IMR-90 (cell line): ENCODE measurements around the gene SLC2A6. TPM values are rescaled to one million over a fixed set of nuclear protein-coding genes. Genes with fewer than 3 reads are reported as not detected.

Source experiments
- ATAC-seq: fragments of 200-7000 bp; cut with Tn5 transposase; 2 replicates; pipeline ENCODE4 v1.9.1; 2020; ENCODE audit warnings: low read depth, mild to moderate bottlenecking, moderate library complexity
- BruUV-seq: library from RNA; stranded (reverse); fragments of 400-500 nt; replicated peaks from 2 replicates; lab custom pipeline; 2021; lab: Mats Ljungman, UMichigan
- CTCF ChIA-PET: fragments of 300-600 bp; formaldehyde crosslinking; extraction: SDS; loops from one replicate; lab custom pipeline; 2021; ENCODE audit warnings: antibody characterized with exemption; lab: Yijun Ruan, JAX
- POLR2A ChIA-PET: fragments of 300-600 bp; sonication (Branson Sonifier 250); formaldehyde crosslinking; loops from one replicate; lab custom pipeline; 2022; ENCODE audit warnings: antibody characterized with exemption; ENCODE audit not compliant: unreplicated experiment; lab: Charles Lee
- DNase-seq: peaks from one replicate; pipeline ENCODE4 v3.0.0; 2013
- H2AFZ ChIP-seq: replicated peaks from 2 replicates; pipeline ENCODE3; 2013; ENCODE audit warnings: low read length, mild to moderate bottlenecking; ENCODE audit not compliant: poor library complexity
- H2AK5ac ChIP-seq: 2 replicates; pipeline ENCODE4 v1.6.1; 2013; ENCODE audit warnings: low read depth, low read length, inconsistent platforms
- H2AK9ac ChIP-seq: replicated peaks from 2 replicates; pipeline ENCODE3; 2013; ENCODE audit warnings: mild to moderate bottlenecking, low read depth, low read length, moderate library complexity; ENCODE audit not compliant: poor library complexity
- H2BK120ac ChIP-seq: 2 replicates; pipeline ENCODE4 v1.6.1; 2013; ENCODE audit warnings: low read depth, low read length, inconsistent platforms
- H2BK15ac ChIP-seq: 3 replicates; pipeline ENCODE4 v1.6.1; 2013; ENCODE audit warnings: low read depth, low read length, inconsistent platforms
- H2BK20ac ChIP-seq: 2 replicates; pipeline ENCODE4 v1.6.1; 2013; ENCODE audit warnings: low read depth, mild to moderate bottlenecking, inconsistent platforms, low read length, moderate library complexity
- H2BK5ac ChIP-seq: 2 replicates; pipeline ENCODE4 v1.6.1; 2013; ENCODE audit warnings: mild to moderate bottlenecking, low read depth, low read length, inconsistent platforms; ENCODE audit not compliant: poor library complexity, severe bottlenecking
- H3K14ac ChIP-seq: replicated peaks from 2 replicates; pipeline ENCODE4 v1.6.1; 2013; ENCODE audit warnings: low read depth, low read length, inconsistent platforms
- H3K18ac ChIP-seq: 2 replicates; pipeline ENCODE4 v1.6.1; 2013; ENCODE audit warnings: low read depth, low read length, control low read depth
- H3K23ac ChIP-seq: 2 replicates; pipeline ENCODE4 v1.6.1; 2013; ENCODE audit warnings: low read depth, low read length, inconsistent platforms
- H3K27ac ChIP-seq: 2 replicates; pipeline ENCODE4 v1.5.1; 2013; ENCODE audit warnings: mild to moderate bottlenecking, control low read depth, low read length; ENCODE audit not compliant: insufficient read depth
- H3K27me3 ChIP-seq: 2 replicates; pipeline ENCODE4 v1.6.1; 2013; ENCODE audit warnings: low read length; ENCODE audit not compliant: control insufficient read depth, insufficient read depth
- H3K36me3 ChIP-seq: 2 replicates; pipeline ENCODE4 v1.6.1; 2013; ENCODE audit warnings: low read length, mixed read lengths; ENCODE audit not compliant: control insufficient read depth, insufficient read depth
- H3K4ac ChIP-seq: 2 replicates; pipeline ENCODE4 v1.6.1; 2013; ENCODE audit warnings: low read depth, low read length, inconsistent platforms
- H3K4me1 ChIP-seq: 2 replicates; pipeline ENCODE4 v1.6.1; 2013; ENCODE audit warnings: low read length, mixed read lengths; ENCODE audit not compliant: control insufficient read depth, insufficient read depth
- H3K4me2 ChIP-seq: 2 replicates; pipeline ENCODE4 v1.6.1; 2013; ENCODE audit warnings: low read depth, mild to moderate bottlenecking, control low read depth, low read length, moderate library complexity
- H3K4me3 ChIP-seq: 2 replicates; pipeline ENCODE4 v1.5.1; 2013; ENCODE audit warnings: low read depth, mild to moderate bottlenecking, control low read depth, low read length, moderate library complexity; ENCODE audit not compliant: insufficient read depth
- H3K56ac ChIP-seq: 2 replicates; pipeline ENCODE4 v1.6.1; 2013; ENCODE audit warnings: low read length, inconsistent platforms; ENCODE audit not compliant: insufficient read depth; ENCODE audit errors: extremely low read depth
- H3K79me1 ChIP-seq, 2 experiments: 2 replicates each; pipeline ENCODE4 v1.6.1; 2013; ENCODE audit warnings: low read length in 2 of 2, inconsistent platforms in 1 of 2, low read depth in 1 of 2
- H3K9ac ChIP-seq: 2 replicates; pipeline ENCODE4 v1.6.1; 2013; ENCODE audit warnings: low read depth, low read length, control low read depth
- H3K9me1 ChIP-seq: 2 replicates; pipeline ENCODE4 v1.6.1; 2013; ENCODE audit warnings: low read length, inconsistent platforms; ENCODE audit not compliant: insufficient read depth
- H3K9me3 ChIP-seq: 2 replicates; pipeline ENCODE4 v1.6.1; 2013; ENCODE audit warnings: low read length; ENCODE audit not compliant: control insufficient read depth, insufficient read depth
- H4K20me1 ChIP-seq: 2 replicates; pipeline ENCODE4 v1.6.1; 2013; ENCODE audit warnings: low read length, inconsistent platforms; ENCODE audit not compliant: insufficient read depth
- H4K5ac ChIP-seq: 2 replicates; pipeline ENCODE4 v1.6.1; 2013; ENCODE audit warnings: mild to moderate bottlenecking, low read depth, low read length, control low read depth
- H4K8ac ChIP-seq, 2 experiments: 2 replicates each; pipeline ENCODE4 v1.6.1; 2013; ENCODE audit warnings: low read depth in 2 of 2, low read length in 2 of 2, control low read depth in 1 of 2, inconsistent platforms in 1 of 2
- H4K91ac ChIP-seq: 2 replicates; pipeline ENCODE4 v1.6.1; 2013; ENCODE audit warnings: low read depth, low read length, inconsistent platforms; ENCODE audit not compliant: insufficient read depth
- BHLHE40 ChIP-seq: fragments of 150-350 bp; IDR thresholded peaks from 2 replicates; pipeline ENCODE4 v1.6.1; 2016; ENCODE audit warnings: mild to moderate bottlenecking, low read depth, low read length
- CEBPB ChIP-seq: IDR thresholded peaks from 2 replicates; pipeline ENCODE4 v1.6.1; 2012; ENCODE audit warnings: low read depth, low read length, improper control_type of control experiment
- CHD1 ChIP-seq: IDR thresholded peaks from 2 replicates; pipeline ENCODE4 v1.6.1; 2012; ENCODE audit warnings: low read depth, low read length, improper control_type of control experiment
- CTCF ChIP-seq: conservative IDR thresholded peaks from 2 replicates; pipeline ENCODE4 v1.5.1; 2012; ENCODE audit warnings: mild to moderate bottlenecking, low read depth, low read length, improper control_type of control experiment
- ELK1 ChIP-seq: fragments of 150-350 bp; IDR thresholded peaks from 2 replicates; pipeline ENCODE4 v1.6.1; 2016; ENCODE audit warnings: low read depth, mild to moderate bottlenecking, low read length, moderate library complexity, borderline replicate concordance
- FOS ChIP-seq: fragments of 150-350 bp; IDR thresholded peaks from 2 replicates; pipeline ENCODE4 v1.6.1; 2016; ENCODE audit warnings: low read depth, low read length
- MAFK ChIP-seq: IDR thresholded peaks from 2 replicates; pipeline ENCODE4 v1.6.1; 2012; ENCODE audit warnings: low read depth, low read length, improper control_type of control experiment
- MAZ ChIP-seq: IDR thresholded peaks from 2 replicates; pipeline ENCODE4 v1.6.1; 2012; ENCODE audit warnings: low read depth, mild to moderate bottlenecking, low read length, improper control_type of control experiment, moderate library complexity, borderline replicate concordance
- MXI1 ChIP-seq: IDR thresholded peaks from 2 replicates; pipeline ENCODE4 v1.6.1; 2012; ENCODE audit warnings: low read depth, mild to moderate bottlenecking, low read length, moderate library complexity, borderline replicate concordance
- NFE2L2 ChIP-seq: fragments of 150-350 bp; IDR thresholded peaks from 2 replicates; pipeline ENCODE4 v1.6.1; 2016; ENCODE audit warnings: low read depth, mild to moderate bottlenecking, low read length
- POLR2A ChIP-seq: IDR thresholded peaks from 2 replicates; pipeline ENCODE4 v1.6.1; 2012; ENCODE audit warnings: mild to moderate bottlenecking, low read depth, low read length
- RAD21 ChIP-seq: IDR thresholded peaks from 2 replicates; pipeline ENCODE4 v1.6.1; 2012; ENCODE audit warnings: low read length, improper control_type of control experiment
- RFX5 ChIP-seq: IDR thresholded peaks from 2 replicates; pipeline ENCODE4 v1.8.0; 2012; ENCODE audit warnings: low read depth, mild to moderate bottlenecking, low read length, moderate library complexity
- SMC3 ChIP-seq: fragments of 150-350 bp; IDR thresholded peaks from 2 replicates; pipeline ENCODE4 v1.6.1; 2016; ENCODE audit warnings: low read depth, mild to moderate bottlenecking, antibody characterized with exemption, low read length, moderate library complexity
- USF2 ChIP-seq: fragments of 150-350 bp; IDR thresholded peaks from 2 replicates; pipeline ENCODE4 v1.6.1; 2017; ENCODE audit warnings: mild to moderate bottlenecking, antibody characterized with exemption, low read length, low read depth
- WGBS, 2 experiments: methylation state at CpG; one replicate each; pipeline versions ENCODE4 v1.1.5 to v1.1.7; 2013; ENCODE audit warnings: missing lambda C conversion rate in 2 of 2; ENCODE audit not compliant: insufficient read length in 1 of 2; ENCODE audit errors: extremely low coverage in 2 of 2; 5-methylcytosine and 5-hydroxymethylcytosine counted together
- dilution Hi-C: fragments of 300-500 bp; cut with HindIII; formaldehyde crosslinking; loops from one replicate; pipeline ENCODE4 v1.14.3; 2018; ENCODE audit warnings: low sequenced_read_pairs; ENCODE audit not compliant: unreplicated experiment
- in situ Hi-C: fragments of 300-500 bp; cut with MboI; formaldehyde crosslinking; loops from 3 replicates; pipeline ENCODE4 v1.14.3; 2019; ENCODE audit warnings: low sequenced_read_pairs, inconsistent platforms, mixed read lengths
- intact Hi-C: fragments of 100-400 bp; cut with micrococcal nuclease; formaldehyde crosslinking; loops from 2 replicates; pipeline ENCODE4 v1.10.0; 2022
- polyA plus RNA-seq, 3 experiments: library from polyadenylated mRNA; depleted of rRNA; stranded (reverse); fragments of >200 nt; gene quantifications; 2 replicates each; pipeline ENCODE4 v1.2.3, GENCODE V29; 2012; ENCODE audit warnings: low replicate concordance in 1 of 3
- total RNA-seq: library from RNA; depleted of rRNA; stranded (reverse); fragments of >200 nt; gene quantifications from 2 replicates; pipeline ENCODE4 v1.2.3, GENCODE V29; 2012

Gene SLC2A6
- total and polyA plus RNA-seq, 2 of the 4 experiments (the other 2 are of a cell fraction) = 2.9 to 8.5 TPM

- no peak for DNase-seq
- Histone ChIP-seq H3K27me3 (peaks cover 80% of the 10 kb centered on the region), H2AK5ac (no peak overlapping the region), H3K79me1 (no peaks in the 10 kb centered on the region), H2BK120ac (no peak overlapping the region), H3K9ac (no peak overlapping the region), H3K9me3 (no peaks in the 10 kb centered on the region), H4K5ac (no peak overlapping the region), H3K56ac (no peak overlapping the region), H3K36me3 (no peaks in the 10 kb centered on the region), H2AK9ac (no peak overlapping the region), H4K20me1 (no peaks in the 10 kb centered on the region), H2BK15ac (no peak overlapping the region), H3K4me3 (no peak overlapping the region), H3K4me1 (no peaks in the 10 kb centered on the region; the same call in 1 of the 2 replicates), H4K8ac (no peak overlapping the region), H2AFZ (no peak overlapping the region), H3K4me2 (no peak overlapping the region), H3K23ac (no peak overlapping the region), H3K4ac (no peak overlapping the region), H4K91ac (no peak overlapping the region), H3K14ac (no peak overlapping the region), H3K9me1 (no peaks in the 10 kb centered on the region), H2BK5ac (no peak overlapping the region), H3K18ac (no peak overlapping the region), H2BK20ac (no peak overlapping the region), H3K27ac (no peak overlapping the region)
- dilution Hi-C loops = no loop called here
- ChIA-PET CTCF (interaction anchor here (0.5 kb wide), 1 partner anchor 60 kb away, joined by 3 read pairs; no protein-coding TSS in a partner anchor), POLR2A (no interaction called here)
- no peak for ATAC-seq
- in situ Hi-C loops = no loop called here
- WGBS, 2 experiments = 67% methylated on average over 5 of the region's 14 CpGs; no CpG with 5 or more reads in 1 of the 2 experiments
- intact Hi-C loops = no loop called here
- no TSS peak for BruUV-seq
- TF ChIP-seq MAFK (no peak), CEBPB (no peak), MXI1 (no peak), FOS (no peak), MAZ (no peak), NFE2L2 (no peak), USF2 (no peak), ELK1 (no peak), RFX5 (no peak), POLR2A (no peak), RAD21 (no peak), CTCF (no peak), SMC3 (no peak), CHD1 (no peak), BHLHE40 (no peak)
Measured at GRCh38 chr9:133522073-133522910, 43.4 kb upstream of the SLC2A6 start.
